Activated CD8-positive, alpha-beta T cell treated with anti-CD3 and anti-CD28 coated beads for 36 hours (primary cell): ENCODE data around the gene C17orf113. TPM values are rescaled to one million over a fixed set of nuclear protein-coding genes. Genes with fewer than 3 reads are reported as not detected.

Source experiments
- ATAC-seq: fragments of 200-7000 bp; cut with Tn5 transposase; one replicate; pipeline ENCODE4 v1.10.0; 2021; ENCODE audit warnings: mild to moderate bottlenecking, moderate library complexity
- CTCF ChIA-PET: fragments of 350-600 bp; sonication (Branson Sonifier 250); formaldehyde crosslinking; loops from one replicate; lab custom pipeline; 2021; ENCODE audit warnings: antibody characterized with exemption; lab: Charles Lee
- POLR2A ChIA-PET: fragments of 350-600 bp; sonication (Branson Sonifier 250); formaldehyde crosslinking; loops from one replicate; lab custom pipeline; 2021; ENCODE audit warnings: antibody characterized with exemption; lab: Charles Lee
- DNase-seq: peaks from one replicate; pipeline ENCODE4 v3.0.0-alpha.2; 2020
- H3K27ac Mint-ChIP-seq: one replicate; pipeline ENCODE4 v1.8.0; 2021; ENCODE audit warnings: mild to moderate bottlenecking, mixed read lengths
- H3K27me3 Mint-ChIP-seq: one replicate; pipeline ENCODE4 v1.8.0; 2021; ENCODE audit warnings: mixed read lengths
- H3K36me3 Mint-ChIP-seq: one replicate; pipeline ENCODE4 v1.8.0; 2021; ENCODE audit warnings: low read depth, mixed read lengths
- H3K4me1 Mint-ChIP-seq: one replicate; pipeline ENCODE4 v1.8.0; 2021; ENCODE audit warnings: low read depth, mixed read lengths
- H3K4me3 Mint-ChIP-seq: one replicate; pipeline ENCODE4 v1.8.0; 2021; ENCODE audit warnings: mild to moderate bottlenecking, moderate library complexity, mixed read lengths
- H3K9me3 Mint-ChIP-seq: one replicate; pipeline ENCODE4 v1.8.0; 2021; ENCODE audit warnings: mixed read lengths
- CTCF ChIP-seq: fragments of 200-600 bp; IDR thresholded peaks from one replicate; pipeline ENCODE4 v1.8.0; 2022; ENCODE audit warnings: antibody characterized with exemption, mild to moderate bottlenecking
- intact Hi-C: fragments of 100-400 bp; cut with micrococcal nuclease; formaldehyde crosslinking; loops from one replicate; pipeline ENCODE4 v1.10.0; 2022
- total RNA-seq, 2 experiments: library from RNA; stranded (reverse); gene quantifications; one replicate each; pipeline ENCODE4 v1.2.3, GENCODE V29; 2021

Gene C17orf113
- total RNA-seq, 2 experiments from 2014 or later, result 0.72 to 0.77 TPM

DNA sequence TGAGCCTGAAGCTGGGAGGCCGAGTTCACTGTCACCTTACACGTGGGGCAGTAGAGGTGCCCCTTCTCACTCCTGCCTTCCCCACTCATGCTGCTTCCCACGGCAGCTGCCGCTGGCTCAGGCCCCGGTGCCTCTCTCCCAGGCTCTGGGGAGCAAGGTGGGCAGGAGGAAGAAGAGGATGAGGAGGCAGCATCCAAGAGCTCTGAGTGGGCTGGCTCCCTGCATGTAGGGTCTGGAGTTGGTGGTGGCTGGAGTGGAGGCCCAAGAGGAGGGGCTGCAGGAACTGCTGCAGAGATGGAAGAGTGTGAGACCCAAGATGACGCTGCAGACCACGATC, 21.6 kb downstream of the C17orf113 start:
- no peak for DNase-seq
- ChIA-PET CTCF (interaction anchor here (1.0 to 1.4 kb wide), 2 partner anchors 9 to 38 kb away, joined by 3 to 5 read pairs; partner anchors contain the start of gene NKIRAS2), POLR2A (no interaction called here)
- Mint-ChIP-seq H3K36me3 (peaks cover 7% of the 10 kb centered on the region), H3K9me3 (no peaks in the 10 kb centered on the region), H3K4me1 (peaks cover 13% of the 10 kb centered on the region), H3K4me3 (no peak overlapping the region), H3K27ac (no peak overlapping the region), H3K27me3 (peaks cover 5% of the 10 kb centered on the region)
- intact Hi-C loops, result no loop called here
- no peak for ATAC-seq
- no peak for TF ChIP-seq CTCF

DNA sequence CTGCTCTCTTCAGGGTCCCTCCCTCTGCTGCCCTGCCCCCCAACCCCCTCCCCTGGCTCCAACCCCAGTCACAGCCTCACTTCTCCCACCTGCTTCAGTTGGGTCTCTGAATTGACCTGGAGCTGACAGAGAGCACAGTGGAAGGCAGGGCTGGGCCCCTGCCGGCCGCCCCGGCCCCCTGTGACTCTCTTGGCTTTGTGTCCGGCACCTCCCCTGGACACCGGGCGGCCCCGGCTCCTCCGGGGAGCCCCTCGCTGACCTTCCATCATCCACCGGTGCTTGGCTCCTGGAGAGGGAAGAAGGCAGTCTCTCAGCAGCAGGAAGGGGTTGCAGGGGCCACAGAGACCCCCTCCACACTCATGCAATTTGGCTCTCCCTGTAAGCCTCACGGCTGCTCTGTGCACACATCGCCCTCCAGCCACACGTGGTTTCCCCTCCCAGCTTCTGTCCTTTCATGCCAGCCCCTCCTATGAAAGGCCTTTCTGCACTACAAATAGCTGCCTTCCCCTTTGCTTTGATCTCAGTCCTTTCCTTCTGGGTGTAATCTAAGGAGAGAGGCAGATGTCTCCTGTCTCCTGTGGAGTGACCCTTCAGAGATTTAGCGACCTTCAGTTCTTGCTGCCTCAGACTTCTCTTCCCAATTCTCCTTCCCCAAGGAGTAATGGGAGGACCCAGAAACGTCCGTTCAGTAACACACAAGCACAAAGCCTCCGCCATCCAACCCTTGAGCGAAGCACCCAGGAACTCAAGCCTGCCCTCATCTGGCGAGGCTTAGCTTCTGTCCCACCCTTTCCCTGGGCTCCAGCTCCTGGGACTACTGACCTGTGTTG, 22.2 kb downstream of the C17orf113 start:
- CTCF ChIA-PET, result interaction anchor here (1.0 to 5.5 kb wide), 4 partner anchors 8 to 115 kb away, joined by 3 to 65 read pairs (median 4); partner anchors contain the start of gene NKIRAS2
- H3K9me3 Mint-ChIP-seq, result no peaks in the 10 kb centered on the region
- TF ChIP-seq CTCF, result no peak
- DNase-seq (no peak), ATAC-seq (no peak)
- peaks cover 5% of the 10 kb centered on the region for H3K27me3 Mint-ChIP-seq
- H3K4me3 Mint-ChIP-seq, result no peak overlapping the region
- peaks cover 11% of the 10 kb centered on the region for H3K36me3 Mint-ChIP-seq
- H3K4me1 Mint-ChIP-seq, result peaks cover 12% of the 10 kb centered on the region
- H3K27ac Mint-ChIP-seq, result no peak overlapping the region
- intact Hi-C loops, result no loop called here
- POLR2A ChIA-PET, result interaction anchor here (0.6 to 1.3 kb wide), 2 partner anchors 16 to 84 kb away, joined by 3 read pairs; no protein-coding TSS in a partner anchor

DNA sequence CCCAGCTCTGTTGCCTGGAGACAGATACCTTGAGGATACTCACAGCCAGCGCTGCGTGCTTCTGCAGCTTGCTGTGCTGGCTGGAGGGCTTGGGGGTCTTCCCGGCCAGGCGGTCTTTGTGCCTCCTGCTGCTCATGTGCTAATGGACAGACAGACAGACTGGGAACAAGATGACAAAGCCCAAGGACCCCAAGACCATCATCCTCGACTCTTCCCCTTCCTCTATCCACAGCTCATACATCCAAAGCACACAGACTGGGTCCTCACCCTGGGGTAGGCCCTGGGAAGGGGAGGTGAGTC, 22.9 kb downstream of the C17orf113 start:
- CTCF ChIA-PET, result interaction anchor here (0.8 to 5.5 kb wide), 5 partner anchors 74 to 116 kb away, joined by 3 to 65 read pairs (median 3); partner anchors contain the start of gene DHX58
- Mint-ChIP-seq H3K9me3 (no peaks in the 10 kb centered on the region), H3K4me1 (peaks cover 12% of the 10 kb centered on the region), H3K4me3 (no peak overlapping the region), H3K27me3 (peaks cover 5% of the 10 kb centered on the region), H3K27ac (no peak overlapping the region), H3K36me3 (peaks cover 11% of the 10 kb centered on the region)
- DNase-seq (no peak), ATAC-seq (no peak)
- intact Hi-C loops, result no loop called here
- POLR2A ChIA-PET, result interaction anchor here (0.9 to 1.3 kb wide), 2 partner anchors 84 to 86 kb away, joined by 3 read pairs; no protein-coding TSS in a partner anchor
- TF ChIP-seq CTCF, result no peak

- Mint-ChIP-seq H3K27me3 (peaks cover 5% of the 10 kb centered on the region), H3K4me1 (peaks cover 14% of the 10 kb centered on the region), H3K9me3 (no peaks in the 10 kb centered on the region), H3K36me3 (peaks cover 11% of the 10 kb centered on the region), H3K27ac (no peak overlapping the region), H3K4me3 (no peak overlapping the region)
- intact Hi-C loops, result no loop called here
- ATAC-seq (no peak), DNase-seq (no peak)
- CTCF ChIA-PET, result interaction anchor here (0.8 to 5.5 kb wide), 8 partner anchors 9 to 116 kb away, joined by 3 to 65 read pairs (median 13); partner anchors contain the start of genes DHX58, DNAJC7 and KAT2A
- POLR2A ChIA-PET, result interaction anchor here (0.6 to 1.4 kb wide), 4 partner anchors 85 to 124 kb away, joined by 3 to 5 read pairs (median 4); partner anchors contain the start of gene KAT2A
- no peak for TF ChIP-seq CTCF
These were observed 23.4 kb downstream of the C17orf113 start for GRCh38 chr17:42026857-42027589.
